Chondrocyte (in vitro differentiated cells): ENCODE measurements around the gene FCF1. TPM values are rescaled to one million over a fixed set of nuclear protein-coding genes. Genes with fewer than 3 reads are reported as not detected.

Experiments used
- DNase-seq: peaks from one replicate; pipeline ENCODE4 v3.0.0; 2021; ENCODE audit warnings: mixed read lengths, low spot score
- H3K27ac Mint-ChIP-seq: one replicate; pipeline ENCODE4 v1.8.0; 2021; ENCODE audit warnings: mild to moderate bottlenecking, moderate library complexity, mixed read lengths; ENCODE audit not compliant: unreplicated experiment
- H3K27me3 Mint-ChIP-seq: 2 replicates; pipeline ENCODE4 v1.8.0; 2021; ENCODE audit warnings: low read depth, mixed read lengths
- H3K36me3 Mint-ChIP-seq: 2 replicates; pipeline ENCODE4 v1.8.0; 2021; ENCODE audit warnings: low read depth, mixed read lengths
- H3K4me1 Mint-ChIP-seq: 2 replicates; pipeline ENCODE4 v1.8.0; 2021; ENCODE audit warnings: low read depth, mild to moderate bottlenecking, mixed read lengths
- H3K4me3 Mint-ChIP-seq: one replicate; pipeline ENCODE4 v1.8.0; 2021; ENCODE audit warnings: mild to moderate bottlenecking, moderate library complexity, mixed read lengths; ENCODE audit not compliant: unreplicated experiment
- H3K9me3 Mint-ChIP-seq: 2 replicates; pipeline ENCODE4 v1.8.0; 2021; ENCODE audit warnings: low read depth, mixed read lengths
- total RNA-seq: library from RNA; stranded (reverse); gene quantifications from 3 replicates; pipeline ENCODE4 v1.2.1, GENCODE V29; 2021
- TF ChIP-seq, protein P1 (sequence below): fragments of 200-600 bp; sonication (generic); IDR thresholded peaks from 2 replicates; pipeline ENCODE4 v1.5.0; 2021; ENCODE audit warnings: antibody characterized with exemption, mild to moderate bottlenecking, moderate library complexity

Gene FCF1
- total RNA-seq, 1 donor from 2014 or later: 51.7 TPM

DNA sequence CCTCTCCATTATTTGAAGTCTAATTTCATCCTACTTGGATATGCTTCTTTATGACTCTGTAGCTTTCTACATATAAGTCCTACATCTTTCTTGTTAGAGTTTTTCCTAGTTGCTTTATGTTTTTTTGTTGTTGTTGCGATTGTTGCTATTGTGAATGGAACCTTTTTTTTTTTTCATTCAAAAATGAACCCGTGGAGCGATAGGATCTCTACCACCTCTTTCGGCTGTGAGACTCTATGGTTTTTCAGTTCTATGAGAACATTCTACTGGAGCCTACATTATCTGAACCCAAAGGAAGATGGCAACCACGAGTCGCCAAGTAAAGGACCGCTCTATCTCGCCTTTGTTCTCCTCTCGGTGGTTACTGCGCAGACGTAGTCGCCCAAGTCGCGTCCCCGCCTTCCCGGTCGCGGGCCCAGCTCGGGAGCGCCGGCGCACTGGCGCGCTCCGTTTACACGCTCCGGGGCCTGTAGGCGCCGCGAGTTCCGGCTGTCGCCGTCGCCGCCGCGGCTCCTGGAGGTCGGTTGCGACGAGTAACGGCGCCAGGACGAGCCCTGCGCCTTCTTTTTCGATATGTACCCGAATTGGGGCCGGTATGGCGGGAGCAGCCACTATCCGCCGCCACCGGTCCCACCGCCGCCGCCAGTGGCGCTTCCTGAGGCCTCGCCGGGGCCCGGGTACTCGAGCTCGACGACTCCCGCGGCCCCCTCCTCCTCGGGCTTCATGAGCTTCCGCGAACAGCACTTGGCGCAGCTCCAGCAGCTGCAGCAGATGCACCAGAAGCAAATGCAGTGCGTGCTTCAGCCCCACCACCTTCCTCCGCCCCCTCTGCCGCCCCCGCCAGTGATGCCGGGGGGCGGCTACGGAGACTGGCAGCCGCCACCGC lies 50.2 kb downstream of the FCF1 start, which contains the start of gene YLPM1:
YLPM1 (plus strand) TSS at position 400 of the 886 bp plus-strand sequence; CDS start at position 574, 174 bp downstream.
- TF ChIP-seq, protein P1, sequence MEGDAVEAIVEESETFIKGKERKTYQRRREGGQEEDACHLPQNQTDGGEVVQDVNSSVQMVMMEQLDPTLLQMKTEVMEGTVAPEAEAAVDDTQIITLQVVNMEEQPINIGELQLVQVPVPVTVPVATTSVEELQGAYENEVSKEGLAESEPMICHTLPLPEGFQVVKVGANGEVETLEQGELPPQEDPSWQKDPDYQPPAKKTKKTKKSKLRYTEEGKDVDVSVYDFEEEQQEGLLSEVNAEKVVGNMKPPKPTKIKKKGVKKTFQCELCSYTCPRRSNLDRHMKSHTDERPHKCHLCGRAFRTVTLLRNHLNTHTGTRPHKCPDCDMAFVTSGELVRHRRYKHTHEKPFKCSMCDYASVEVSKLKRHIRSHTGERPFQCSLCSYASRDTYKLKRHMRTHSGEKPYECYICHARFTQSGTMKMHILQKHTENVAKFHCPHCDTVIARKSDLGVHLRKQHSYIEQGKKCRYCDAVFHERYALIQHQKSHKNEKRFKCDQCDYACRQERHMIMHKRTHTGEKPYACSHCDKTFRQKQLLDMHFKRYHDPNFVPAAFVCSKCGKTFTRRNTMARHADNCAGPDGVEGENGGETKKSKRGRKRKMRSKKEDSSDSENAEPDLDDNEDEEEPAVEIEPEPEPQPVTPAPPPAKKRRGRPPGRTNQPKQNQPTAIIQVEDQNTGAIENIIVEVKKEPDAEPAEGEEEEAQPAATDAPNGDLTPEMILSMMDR: peak; percentile 79
- H3K27me3 Mint-ChIP-seq: no peaks in the 10 kb centered on the region
- H3K4me3 Mint-ChIP-seq: peak within 1 kb of the TSS; percentile 85
- H3K36me3 Mint-ChIP-seq: no peaks in the 10 kb centered on the region
- H3K4me1 Mint-ChIP-seq: peaks cover 52% of the 10 kb centered on the region
- H3K27ac Mint-ChIP-seq: peak within 1 kb of the TSS; percentile 94
- DNase-seq: peak; percentile 95
- no peaks in the 10 kb centered on the region for H3K9me3 Mint-ChIP-seq

DNA sequence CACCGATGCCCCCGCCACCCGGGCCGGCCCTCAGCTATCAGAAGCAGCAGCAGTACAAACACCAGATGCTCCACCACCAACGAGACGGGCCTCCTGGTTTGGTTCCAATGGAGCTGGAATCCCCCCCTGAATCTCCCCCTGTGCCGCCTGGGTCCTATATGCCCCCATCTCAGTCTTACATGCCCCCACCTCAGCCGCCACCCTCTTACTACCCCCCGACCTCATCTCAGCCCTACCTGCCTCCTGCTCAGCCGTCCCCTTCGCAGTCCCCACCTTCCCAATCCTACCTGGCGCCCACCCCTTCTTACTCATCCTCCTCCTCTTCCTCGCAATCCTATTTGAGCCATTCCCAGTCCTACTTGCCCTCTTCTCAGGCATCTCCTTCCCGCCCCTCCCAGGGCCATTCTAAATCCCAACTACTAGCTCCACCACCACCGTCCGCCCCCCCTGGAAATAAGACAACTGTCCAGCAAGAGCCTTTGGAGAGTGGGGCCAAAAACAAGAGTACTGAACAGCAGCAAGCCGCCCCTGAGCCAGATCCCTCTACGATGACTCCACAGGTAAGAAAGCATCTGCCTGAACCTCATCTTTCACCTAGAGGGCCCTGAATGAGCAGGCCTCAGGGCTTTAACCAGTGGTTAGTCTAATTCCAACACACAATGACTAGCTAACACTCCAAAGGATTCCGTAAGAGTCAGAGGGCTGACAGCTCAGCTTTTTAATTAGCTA lies 51.0 kb downstream of the FCF1 start:
- Mint-ChIP-seq H3K27ac (peak overlapping the region; percentile 94), H3K4me3 (peak overlapping the region; percentile 85), H3K4me1 (peaks cover 58% of the 10 kb centered on the region), H3K9me3 (no peaks in the 10 kb centered on the region), H3K36me3 (no peaks in the 10 kb centered on the region), H3K27me3 (no peaks in the 10 kb centered on the region)
- TF ChIP-seq, protein P1: no peak
- DNase-seq: no peak

DNA sequence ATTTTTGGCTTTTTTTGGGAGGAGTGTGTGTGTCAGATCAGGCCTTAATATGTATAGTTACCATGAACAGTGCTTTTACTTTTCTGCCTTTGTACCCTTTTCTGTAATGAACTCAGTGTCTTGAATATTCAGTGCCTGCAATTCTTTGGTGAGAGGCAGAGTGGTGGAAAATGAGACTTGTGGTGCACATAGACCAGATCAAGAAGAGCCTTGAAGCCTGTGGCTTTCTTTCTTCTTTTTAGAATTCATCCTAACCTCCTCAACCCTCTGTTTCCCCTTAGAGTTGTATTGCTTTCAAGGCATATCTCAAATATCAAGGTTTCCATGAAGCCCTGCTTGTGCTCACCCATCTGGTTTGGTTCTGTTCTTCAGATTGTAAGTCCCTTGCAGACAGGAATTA lies 52.8 kb downstream of the FCF1 start:
- H3K36me3 Mint-ChIP-seq: no peaks in the 10 kb centered on the region
- H3K4me3 Mint-ChIP-seq: peak overlapping the region; percentile 85
- no peaks in the 10 kb centered on the region for H3K27me3 Mint-ChIP-seq
- peak overlapping the region; percentile 14 for H3K27ac Mint-ChIP-seq
- TF ChIP-seq, protein P1: no peak
- peaks cover 59% of the 10 kb centered on the region for H3K4me1 Mint-ChIP-seq
- no peak for DNase-seq
- H3K9me3 Mint-ChIP-seq: no peaks in the 10 kb centered on the region

DNA sequence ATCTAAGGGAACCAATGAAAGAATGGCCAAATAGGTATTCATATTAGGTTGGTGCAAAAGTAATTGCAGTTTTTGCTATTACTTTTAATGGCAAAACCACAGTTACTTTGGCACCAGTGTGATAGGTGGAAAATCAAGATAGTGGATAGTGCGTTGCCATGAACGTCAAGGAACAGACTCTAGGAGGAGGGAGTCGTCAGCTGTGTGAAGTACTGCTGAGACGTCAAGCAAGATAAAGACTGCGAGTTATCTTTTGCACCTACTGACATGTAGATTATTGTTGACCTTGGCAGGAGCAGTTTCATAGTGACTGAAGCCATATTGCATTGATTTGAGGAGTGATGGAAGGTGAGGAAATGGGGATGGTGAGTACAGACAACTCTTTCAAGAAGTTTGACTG lies 58.5 kb downstream of the FCF1 start:
- H3K27me3 Mint-ChIP-seq: no peaks in the 10 kb centered on the region
- H3K4me3 Mint-ChIP-seq: no peak overlapping the region
- peaks cover 27% of the 10 kb centered on the region for H3K4me1 Mint-ChIP-seq
- no peak for DNase-seq
- no peaks in the 10 kb centered on the region for H3K9me3 Mint-ChIP-seq
- H3K36me3 Mint-ChIP-seq: peaks cover 2% of the 10 kb centered on the region
- H3K27ac Mint-ChIP-seq: peak overlapping the region; percentile 7
- TF ChIP-seq, protein P1: no peak

DNA sequence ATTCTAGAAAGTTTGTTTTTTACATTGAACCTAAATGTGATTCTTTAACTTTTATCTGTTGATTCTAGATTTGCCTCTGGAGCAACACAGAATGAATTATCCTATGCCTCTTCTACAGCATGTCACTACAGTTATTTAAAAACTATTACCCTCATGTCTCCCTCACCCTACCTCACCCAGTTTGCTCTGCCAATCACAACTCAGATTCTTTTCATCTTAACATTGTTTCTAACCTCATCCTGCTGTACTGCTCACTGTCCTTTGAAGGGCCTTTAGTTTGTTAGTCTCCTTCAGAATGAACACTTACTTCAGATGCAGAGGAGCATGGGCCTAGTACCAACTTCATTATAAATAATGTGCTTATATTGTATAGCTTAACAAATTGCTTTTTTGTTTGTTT lies 71.7 kb downstream of the FCF1 start:
- H3K27me3 Mint-ChIP-seq: no peaks in the 10 kb centered on the region
- TF ChIP-seq, protein P1: no peak
- no peaks in the 10 kb centered on the region for H3K9me3 Mint-ChIP-seq
- no peak overlapping the region for H3K4me3 Mint-ChIP-seq
- H3K4me1 Mint-ChIP-seq: peaks cover 3% of the 10 kb centered on the region
- H3K36me3 Mint-ChIP-seq: peaks cover 24% of the 10 kb centered on the region
- DNase-seq: no peak
- H3K27ac Mint-ChIP-seq: no peak overlapping the region
